SK-N-SH (cell line): ENCODE data around the gene SLC35B4.

Experiments
- CTCF ChIP-seq: fragments of 200-600 bp; sonication (generic); IDR thresholded peaks from 2 replicates; pipeline ENCODE4 v1.6.1; 2017; ENCODE audit warnings: antibody characterized with exemption, mild to moderate bottlenecking, moderate library complexity
- EP300 ChIP-seq, 2 experiments: IDR thresholded peaks; 2 replicates each; pipeline versions ENCODE4 v1.4.0 to v1.6.1; 2012; ENCODE audit warnings: borderline replicate concordance in 1 of 2, low read depth in 1 of 2, low read length in 1 of 2
- EZH2phosphoT487 ChIP-seq: fragments of 200-600 bp; sonication (generic); IDR thresholded peaks from 2 replicates; pipeline ENCODE4 v1.6.1; 2017; ENCODE audit warnings: low read depth, mixed run types, mild to moderate bottlenecking, antibody characterized with exemption, moderate library complexity, borderline replicate concordance
- GABPA ChIP-seq: IDR thresholded peaks from 2 replicates; pipeline ENCODE4 v1.4.0; 2012; ENCODE audit warnings: low read depth, mild to moderate bottlenecking
- JUND ChIP-seq: IDR thresholded peaks from 2 replicates; pipeline ENCODE4 v1.4.0; 2012
- MAX ChIP-seq: IDR thresholded peaks from 2 replicates; pipeline ENCODE4 v1.4.0; 2012; ENCODE audit warnings: low read depth
- MXI1 ChIP-seq: IDR thresholded peaks from 2 replicates; pipeline ENCODE4 v1.6.1; 2012; ENCODE audit warnings: mild to moderate bottlenecking, low read depth, low read length, improper control_type of control experiment
- RFX5 ChIP-seq: IDR thresholded peaks from 2 replicates; pipeline ENCODE4 v1.6.1; 2012; ENCODE audit warnings: mild to moderate bottlenecking, improper control_type of control experiment, low read length
- RXRA ChIP-seq: IDR thresholded peaks from 2 replicates; pipeline ENCODE4 v1.4.0; 2012; ENCODE audit warnings: low read depth, mild to moderate bottlenecking, borderline replicate concordance
- TF ChIP-seq, protein P1 (sequence below): IDR thresholded peaks from 2 replicates; pipeline ENCODE4 v1.6.1; 2012; ENCODE audit warnings: mild to moderate bottlenecking, low read depth, low read length, moderate library complexity
- TF ChIP-seq, protein P2 (sequence below): IDR thresholded peaks from 2 replicates; pipeline ENCODE4 v1.4.0; 2012; ENCODE audit warnings: low read depth, borderline replicate concordance
- TF ChIP-seq, protein P3 (sequence below): IDR thresholded peaks from 2 replicates; pipeline ENCODE4; 2012

GRCh38 chr7:134311807-134312206, 4.9 kb downstream of the SLC35B4 start:
- TF ChIP-seq EP300 (IDR thresholded peaks at IDR 0.05; ENCODE audit: borderline replicate concordance in 1 of 2, low read depth in 1 of 2, low read length in 1 of 2) (peak in 1 of 2 experiments; percentile 57; a peak in 2 of 4 replicates), CTCF (no peak), RFX5 (no peak), RXRA (no peak), MAX (no peak), GABPA (no peak), JUND (no peak), EZH2phosphoT487 (no peak), MXI1 (peak; percentile 67; the same call in 1 of the 2 replicates)
- TF ChIP-seq, protein P1, sequence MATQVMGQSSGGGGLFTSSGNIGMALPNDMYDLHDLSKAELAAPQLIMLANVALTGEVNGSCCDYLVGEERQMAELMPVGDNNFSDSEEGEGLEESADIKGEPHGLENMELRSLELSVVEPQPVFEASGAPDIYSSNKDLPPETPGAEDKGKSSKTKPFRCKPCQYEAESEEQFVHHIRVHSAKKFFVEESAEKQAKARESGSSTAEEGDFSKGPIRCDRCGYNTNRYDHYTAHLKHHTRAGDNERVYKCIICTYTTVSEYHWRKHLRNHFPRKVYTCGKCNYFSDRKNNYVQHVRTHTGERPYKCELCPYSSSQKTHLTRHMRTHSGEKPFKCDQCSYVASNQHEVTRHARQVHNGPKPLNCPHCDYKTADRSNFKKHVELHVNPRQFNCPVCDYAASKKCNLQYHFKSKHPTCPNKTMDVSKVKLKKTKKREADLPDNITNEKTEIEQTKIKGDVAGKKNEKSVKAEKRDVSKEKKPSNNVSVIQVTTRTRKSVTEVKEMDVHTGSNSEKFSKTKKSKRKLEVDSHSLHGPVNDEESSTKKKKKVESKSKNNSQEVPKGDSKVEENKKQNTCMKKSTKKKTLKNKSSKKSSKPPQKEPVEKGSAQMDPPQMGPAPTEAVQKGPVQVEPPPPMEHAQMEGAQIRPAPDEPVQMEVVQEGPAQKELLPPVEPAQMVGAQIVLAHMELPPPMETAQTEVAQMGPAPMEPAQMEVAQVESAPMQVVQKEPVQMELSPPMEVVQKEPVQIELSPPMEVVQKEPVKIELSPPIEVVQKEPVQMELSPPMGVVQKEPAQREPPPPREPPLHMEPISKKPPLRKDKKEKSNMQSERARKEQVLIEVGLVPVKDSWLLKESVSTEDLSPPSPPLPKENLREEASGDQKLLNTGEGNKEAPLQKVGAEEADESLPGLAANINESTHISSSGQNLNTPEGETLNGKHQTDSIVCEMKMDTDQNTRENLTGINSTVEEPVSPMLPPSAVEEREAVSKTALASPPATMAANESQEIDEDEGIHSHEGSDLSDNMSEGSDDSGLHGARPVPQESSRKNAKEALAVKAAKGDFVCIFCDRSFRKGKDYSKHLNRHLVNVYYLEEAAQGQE = no peak
- TF ChIP-seq, protein P2, sequence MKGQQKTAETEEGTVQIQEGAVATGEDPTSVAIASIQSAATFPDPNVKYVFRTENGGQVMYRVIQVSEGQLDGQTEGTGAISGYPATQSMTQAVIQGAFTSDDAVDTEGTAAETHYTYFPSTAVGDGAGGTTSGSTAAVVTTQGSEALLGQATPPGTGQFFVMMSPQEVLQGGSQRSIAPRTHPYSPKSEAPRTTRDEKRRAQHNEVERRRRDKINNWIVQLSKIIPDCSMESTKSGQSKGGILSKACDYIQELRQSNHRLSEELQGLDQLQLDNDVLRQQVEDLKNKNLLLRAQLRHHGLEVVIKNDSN = no peak
- TF ChIP-seq, protein P3, sequence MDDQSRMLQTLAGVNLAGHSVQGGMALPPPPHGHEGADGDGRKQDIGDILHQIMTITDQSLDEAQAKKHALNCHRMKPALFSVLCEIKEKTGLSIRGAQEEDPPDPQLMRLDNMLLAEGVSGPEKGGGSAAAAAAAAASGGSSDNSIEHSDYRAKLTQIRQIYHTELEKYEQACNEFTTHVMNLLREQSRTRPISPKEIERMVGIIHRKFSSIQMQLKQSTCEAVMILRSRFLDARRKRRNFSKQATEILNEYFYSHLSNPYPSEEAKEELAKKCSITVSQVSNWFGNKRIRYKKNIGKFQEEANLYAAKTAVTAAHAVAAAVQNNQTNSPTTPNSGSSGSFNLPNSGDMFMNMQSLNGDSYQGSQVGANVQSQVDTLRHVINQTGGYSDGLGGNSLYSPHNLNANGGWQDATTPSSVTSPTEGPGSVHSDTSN = no peak
